SH-SY5Y (cell line): ENCODE data around the gene HAUS7.

Source experiments
- GATA2 ChIP-seq: IDR thresholded peaks from 2 replicates; pipeline ENCODE4 v1.6.1; 2011; ENCODE audit warnings: mild to moderate bottlenecking, low read depth, low read length
- GATA3 ChIP-seq: IDR thresholded peaks from 2 replicates; pipeline ENCODE4 v1.6.1; 2011; ENCODE audit warnings: low read depth, mild to moderate bottlenecking, low read length, moderate library complexity

GRCh38 chrX:153447581-153447960 lies 22.8 kb downstream of the HAUS7 start:
- TF ChIP-seq GATA3 (no peak), GATA2 (no peak)
